GM19438 (cell line): Measurements from ENCODE around the gene CCSER1.
"Not testable (repeated sequence)": the region's sequence is repeated elsewhere in the genome, so short reads cannot be mapped to it uniquely, and the experiment has no call there.

ENCODE experiments used
- ATAC-seq: cut with Tn5 transposase; IDR thresholded peaks from one replicate; pipeline ENCODE4 v1.9.1; 2021; ENCODE audit warnings: low read depth; ENCODE audit not compliant: unreplicated experiment

Gene CCSER1

DNA sequence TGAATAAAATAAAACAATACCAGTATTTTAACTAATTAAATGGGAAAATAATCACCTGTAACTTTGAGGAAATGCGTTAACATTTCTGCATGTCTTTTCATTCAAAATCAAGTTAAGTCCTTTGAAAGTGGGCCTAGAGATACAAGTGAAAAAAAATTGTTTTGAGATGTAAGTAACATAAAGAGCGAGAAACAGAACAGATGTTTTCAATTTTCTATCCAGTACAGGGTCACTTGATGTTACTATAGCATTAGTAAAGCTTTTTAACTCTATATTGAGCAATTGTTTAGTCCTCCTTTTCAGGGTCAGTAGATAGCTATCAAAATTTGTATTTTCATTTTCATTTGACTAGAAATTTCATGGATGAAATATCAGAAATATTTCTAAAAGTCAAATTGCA, 761.4 kb downstream of the CCSER1 start:
- ATAC-seq, result no peak

DNA sequence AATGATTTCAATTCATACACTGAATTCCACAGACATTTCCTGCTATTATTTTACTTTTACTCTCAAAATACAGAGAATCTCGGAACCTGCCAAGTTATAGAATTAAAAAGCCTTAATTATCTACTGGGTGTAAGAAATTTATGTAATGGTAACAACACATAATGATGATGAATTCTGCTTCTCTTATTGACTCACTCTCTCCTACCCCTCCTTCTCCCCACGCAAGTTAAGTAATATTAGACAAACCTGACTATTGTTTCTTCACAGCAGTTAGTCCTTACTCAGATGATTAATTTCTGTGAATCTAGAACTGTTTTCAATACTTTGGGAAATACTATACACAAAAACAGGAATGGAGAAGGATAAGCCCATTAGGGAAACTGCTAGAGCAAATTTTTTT, 762.0 kb downstream of the CCSER1 start:
- no peak for ATAC-seq

DNA sequence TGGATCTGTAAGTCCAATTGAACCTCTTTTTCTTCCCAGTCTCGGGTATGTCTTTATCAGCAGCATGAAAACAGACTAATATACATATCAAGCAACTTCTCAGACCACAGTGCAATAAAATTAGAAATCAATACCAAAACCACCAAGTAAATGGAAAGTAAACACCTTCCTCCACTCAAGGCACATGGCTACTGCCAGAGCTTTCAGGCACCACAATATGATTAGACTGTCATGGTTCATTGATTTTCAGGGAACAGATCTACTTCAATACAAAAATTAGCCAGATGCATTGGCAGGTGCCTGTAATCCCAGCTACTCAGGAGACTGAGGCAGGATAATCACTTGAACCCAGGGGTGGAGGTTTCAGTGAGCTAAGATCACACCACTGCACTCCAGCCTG, 776.2 kb downstream of the CCSER1 start:
- not testable (repeated sequence) for ATAC-seq

DNA sequence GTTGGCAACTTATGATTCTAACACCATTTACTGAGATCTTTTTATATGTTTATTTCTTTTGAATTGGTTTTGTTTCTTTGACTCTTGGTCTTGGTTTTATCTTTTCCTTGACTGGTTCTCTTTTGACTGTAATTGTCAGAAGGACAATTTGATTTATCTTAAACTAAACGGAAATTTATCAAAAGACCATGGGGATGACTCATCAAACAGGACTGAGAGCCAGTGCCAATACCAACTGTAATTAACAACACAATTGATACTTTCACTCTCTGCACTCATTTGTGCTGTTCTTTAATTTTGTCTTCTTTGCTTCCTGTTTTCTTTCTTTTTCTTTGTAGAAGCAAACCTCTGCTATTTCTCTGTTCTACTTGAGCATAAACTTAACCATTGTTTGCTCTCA, 776.8 kb downstream of the CCSER1 start:
- ATAC-seq, result no peak

DNA sequence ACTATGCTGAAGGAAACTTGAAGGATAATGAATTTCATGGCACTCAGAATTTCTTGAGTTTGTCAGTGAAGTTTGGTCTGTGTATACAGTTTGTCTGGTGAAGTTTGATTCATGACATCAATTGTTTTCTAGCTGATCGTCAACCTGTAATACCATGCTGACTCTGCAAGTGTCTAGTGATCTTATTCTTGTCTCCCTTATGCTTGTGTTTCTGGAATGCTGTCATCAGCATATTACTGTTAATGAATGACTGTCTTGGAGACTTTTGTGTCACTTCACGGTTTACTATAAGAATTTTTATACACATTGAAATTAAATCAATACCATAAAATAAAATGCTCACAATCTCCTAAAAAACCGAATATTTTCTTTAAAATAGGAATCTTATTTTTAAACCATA, 779.0 kb downstream of the CCSER1 start:
- no peak for ATAC-seq

DNA sequence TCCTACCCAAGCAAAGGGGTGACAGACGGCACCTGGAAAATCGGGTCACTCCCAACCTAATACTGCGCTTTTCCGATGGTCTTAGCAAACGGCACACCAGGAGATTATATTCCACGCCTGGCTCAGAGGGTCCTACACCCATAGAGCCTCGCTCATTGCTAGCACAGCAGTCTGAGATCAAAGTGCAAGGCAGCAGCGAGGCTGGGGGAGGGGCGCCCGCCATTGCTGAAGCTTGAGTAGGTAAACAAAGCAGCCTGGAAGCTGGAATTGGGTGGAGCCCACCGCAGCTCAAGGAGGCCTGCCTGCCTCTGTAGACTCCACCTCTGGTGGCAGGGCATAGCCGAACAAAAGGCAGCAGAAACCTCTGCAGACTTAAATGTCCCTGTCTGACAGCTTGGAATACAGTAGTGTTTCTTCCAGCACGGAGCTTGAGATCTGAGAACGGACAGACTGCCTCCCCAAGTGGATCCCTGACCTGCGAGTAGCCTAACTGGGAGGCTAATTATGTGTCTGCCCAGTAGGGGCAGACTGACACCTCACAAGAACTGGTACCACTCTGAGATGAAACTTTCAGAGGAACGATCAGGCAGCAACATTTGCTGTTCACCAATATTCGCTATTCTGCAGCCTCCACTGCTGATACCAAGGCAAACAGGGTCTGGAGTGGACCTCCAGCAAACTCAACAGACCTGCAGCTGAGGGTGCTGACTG, 784.7 kb downstream of the CCSER1 start:
- not testable (repeated sequence) for ATAC-seq

DNA sequence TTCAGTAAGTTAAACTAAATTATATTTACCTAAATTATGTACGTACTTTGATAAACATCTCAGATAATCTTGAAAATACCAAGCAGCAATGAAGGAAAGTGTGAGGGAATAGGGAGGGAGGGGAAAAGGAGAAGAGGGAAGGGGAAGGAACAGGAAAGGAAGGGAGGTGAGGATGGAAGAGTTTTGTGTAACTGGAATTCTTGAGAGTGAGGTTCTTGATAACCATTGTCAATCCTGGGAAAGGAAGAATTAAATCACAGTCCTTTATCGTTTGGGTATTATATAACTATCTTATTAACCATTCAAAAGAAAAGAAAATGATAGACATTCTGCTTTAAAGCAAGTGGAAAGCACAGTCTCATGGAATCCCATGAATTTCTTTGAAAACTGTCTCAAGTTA, 795.0 kb downstream of the CCSER1 start:
- no peak for ATAC-seq

DNA sequence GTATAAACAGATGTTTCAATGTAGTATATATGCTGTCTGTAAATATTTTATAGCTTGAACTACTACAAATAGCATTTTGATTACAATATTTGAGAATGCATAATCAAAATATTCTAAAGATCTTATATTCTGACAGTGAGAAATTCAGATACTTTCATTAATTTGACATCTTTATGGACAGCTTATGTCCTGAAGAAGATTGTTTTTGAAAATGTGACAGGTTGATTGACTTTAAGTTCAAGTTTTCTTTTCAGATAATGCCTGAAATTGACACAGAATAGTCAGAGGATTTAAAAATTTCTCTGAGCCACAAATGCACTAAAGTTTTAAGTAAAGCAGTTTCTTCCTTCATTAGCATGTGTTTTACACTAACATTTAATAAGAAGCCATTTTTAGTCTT, 799.8 kb downstream of the CCSER1 start:
- no peak for ATAC-seq

DNA sequence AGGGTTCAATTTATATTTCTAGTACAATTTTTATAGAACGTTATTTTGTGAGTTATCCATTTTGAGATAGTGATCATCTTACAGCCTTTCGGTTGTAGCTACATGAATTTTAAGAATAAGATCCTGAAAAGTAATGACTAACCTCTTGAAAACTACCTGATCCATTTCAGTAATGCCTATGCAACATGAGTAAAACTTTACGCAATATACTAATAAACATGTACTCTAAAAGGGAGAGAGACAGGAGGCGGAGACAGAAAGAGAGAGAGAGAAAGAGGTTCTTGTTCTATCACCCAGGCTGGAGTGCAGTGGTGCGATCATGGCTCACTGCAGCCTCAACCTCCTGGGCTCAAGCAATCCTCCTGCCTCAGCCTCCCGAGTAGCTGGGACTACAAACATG, 816.1 kb downstream of the CCSER1 start:
- ATAC-seq, result no peak

DNA sequence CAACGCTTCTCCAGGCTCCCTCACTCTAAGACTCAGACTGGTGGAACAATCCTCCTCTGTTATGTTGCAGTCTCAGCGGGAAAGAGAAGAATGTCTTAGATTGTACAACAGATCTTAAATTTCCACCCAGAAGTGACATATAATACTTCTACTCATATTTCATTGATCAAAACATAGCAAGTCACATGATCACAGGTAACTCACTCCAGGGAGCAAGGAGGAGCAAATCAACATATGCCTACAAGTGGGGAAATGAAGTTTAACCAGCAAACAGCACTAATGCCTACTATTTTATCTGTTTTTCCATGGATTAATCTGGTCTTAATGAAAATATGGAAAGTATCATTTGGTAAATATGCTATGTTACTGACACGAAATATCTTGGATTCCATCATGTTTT, 819.8 kb downstream of the CCSER1 start:
- no peak for ATAC-seq

DNA sequence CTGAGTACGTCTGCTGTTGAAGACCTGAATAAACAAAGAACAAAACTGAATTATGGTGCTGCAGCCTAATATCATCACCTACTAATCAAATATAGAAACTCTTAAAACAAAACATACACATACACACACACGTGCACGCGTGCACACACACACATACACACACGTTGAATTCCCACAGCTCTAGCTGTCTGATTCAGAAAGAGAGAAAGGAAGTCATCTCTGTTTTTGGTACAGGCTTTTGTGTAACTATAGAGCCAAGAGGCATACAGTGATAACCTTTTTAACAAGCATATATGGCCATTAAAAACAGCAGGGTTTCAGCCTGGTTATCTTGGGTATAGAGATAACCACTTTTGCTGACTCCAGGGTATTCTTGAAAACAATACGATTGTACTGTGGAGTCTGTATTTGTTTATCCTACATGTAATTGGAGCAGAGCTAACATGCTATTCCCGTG, 823.2 kb downstream of the CCSER1 start:
- ATAC-seq, result no peak

DNA sequence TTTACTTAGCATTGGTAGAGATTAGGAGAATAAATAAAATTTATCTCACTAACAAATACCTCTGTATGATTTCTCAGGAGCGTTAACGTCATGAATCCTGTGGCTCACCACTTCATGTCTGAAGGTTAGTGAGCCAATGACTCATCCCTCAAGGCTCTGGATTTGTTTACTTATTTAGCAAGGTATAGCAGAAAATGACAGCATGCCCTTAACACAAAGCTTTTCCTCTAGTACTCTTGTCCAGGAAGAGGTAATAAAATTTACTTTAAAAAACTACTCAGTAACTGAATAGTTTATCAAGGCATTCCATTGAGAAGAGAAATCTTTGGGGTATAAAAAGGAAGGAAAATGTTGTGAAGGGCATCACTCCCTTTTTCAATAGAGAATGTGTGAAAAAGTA, 823.8 kb downstream of the CCSER1 start:
- no peak for ATAC-seq

DNA sequence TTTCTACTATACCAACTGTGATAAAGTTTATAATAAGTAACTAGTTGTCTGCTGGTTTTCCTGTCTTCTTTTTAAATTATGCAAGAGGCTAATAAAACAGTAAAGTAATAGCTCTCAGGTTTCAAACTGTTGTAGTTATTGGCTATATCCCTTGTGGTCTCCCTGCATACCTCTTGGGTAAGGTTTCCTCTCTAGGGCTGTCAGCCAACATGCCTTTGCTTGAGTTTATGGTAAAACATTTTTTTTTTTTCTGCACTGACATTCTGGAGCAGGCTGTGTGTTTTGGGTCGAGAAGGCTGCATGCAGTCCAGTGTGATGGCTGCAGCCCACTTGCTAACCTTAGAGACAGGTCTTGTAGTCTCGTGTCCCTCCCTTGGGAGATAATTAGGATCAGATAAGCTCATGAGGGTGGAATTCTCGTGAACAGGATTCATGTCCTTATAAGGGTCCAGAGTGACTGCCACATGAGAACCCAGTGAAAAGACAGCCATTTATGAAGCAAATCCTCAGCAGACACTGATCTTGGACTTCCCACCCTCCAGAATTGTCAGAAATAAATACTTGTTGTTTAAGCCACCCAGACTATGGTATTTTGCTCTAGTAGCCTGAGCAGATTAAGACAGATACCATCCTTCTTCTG, 831.2 kb downstream of the CCSER1 start:
- no peak for ATAC-seq

DNA sequence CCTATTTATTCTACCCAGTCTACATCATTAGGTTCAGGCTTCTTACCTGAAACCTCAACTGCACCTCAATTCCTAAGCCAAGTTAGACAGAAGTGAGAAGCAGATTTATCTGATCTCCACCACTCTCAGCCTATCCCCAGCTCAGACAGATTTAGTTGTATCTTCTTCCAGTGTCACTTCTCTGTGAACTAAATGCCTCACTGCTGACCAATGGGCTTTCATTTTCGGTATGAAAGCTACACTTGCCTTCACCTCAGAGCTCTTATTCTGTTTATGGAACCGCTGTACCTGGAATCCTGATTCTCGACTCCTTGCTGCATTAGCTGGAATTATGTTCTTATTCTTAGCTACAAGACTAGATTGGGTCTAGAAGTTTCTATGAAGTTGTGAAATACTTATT, 833.2 kb downstream of the CCSER1 start:
- no peak for ATAC-seq

DNA sequence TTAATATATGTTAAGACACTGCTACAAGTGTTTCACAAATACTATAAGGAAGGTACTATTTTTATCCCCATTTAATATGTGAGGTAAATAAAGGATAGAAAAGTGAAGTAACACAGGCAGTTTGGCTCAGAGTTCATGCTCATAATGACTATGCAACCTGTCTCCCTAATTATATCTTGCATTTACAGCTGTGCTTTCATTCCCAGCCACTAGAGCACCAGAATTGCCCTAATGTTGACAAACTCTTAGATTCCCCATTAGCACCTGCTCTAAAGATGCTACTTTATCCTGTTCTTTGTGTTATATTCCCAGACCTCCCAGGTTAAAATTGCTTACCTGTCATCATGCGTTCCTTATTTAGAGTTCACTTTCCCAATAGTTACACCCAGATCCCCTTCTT, 833.6 kb downstream of the CCSER1 start:
- ATAC-seq, result no peak

DNA sequence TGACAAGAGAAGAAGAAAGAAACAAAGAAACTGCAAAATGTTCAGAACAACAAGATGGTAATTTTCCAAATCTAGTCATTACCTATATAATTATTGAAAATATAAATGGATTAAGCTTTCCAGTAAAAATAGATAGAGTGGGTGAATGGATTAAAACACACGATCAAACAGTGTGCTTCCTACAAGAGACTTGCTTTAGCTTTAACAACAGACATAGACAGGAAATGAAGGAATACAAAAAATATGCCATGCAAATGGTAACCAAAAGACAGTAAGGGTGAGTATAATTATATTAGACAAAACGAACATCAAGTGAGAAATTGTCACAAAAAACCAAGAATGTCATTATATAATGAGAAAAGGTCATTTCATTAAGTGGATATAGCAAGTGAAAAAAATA, 842.8 kb downstream of the CCSER1 start:
- ATAC-seq, result no peak

DNA sequence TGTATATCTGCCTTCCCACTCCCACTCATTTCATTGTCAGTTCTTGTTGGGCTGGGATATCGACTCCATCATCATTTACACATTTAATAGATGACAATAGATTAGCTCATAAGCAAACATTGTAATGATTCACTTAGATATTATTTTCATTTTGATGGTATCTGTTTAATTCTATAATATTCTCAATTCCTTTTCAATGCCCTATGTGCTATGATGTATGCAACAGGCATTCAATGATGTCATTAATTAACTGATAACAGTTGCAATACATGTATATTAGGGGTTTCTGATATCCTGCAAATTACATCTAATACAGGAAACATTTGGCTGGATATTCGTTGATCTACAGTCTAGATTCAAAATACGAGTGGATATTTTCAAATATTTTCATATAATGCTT, 850.5 kb downstream of the CCSER1 start:
- no peak for ATAC-seq

DNA sequence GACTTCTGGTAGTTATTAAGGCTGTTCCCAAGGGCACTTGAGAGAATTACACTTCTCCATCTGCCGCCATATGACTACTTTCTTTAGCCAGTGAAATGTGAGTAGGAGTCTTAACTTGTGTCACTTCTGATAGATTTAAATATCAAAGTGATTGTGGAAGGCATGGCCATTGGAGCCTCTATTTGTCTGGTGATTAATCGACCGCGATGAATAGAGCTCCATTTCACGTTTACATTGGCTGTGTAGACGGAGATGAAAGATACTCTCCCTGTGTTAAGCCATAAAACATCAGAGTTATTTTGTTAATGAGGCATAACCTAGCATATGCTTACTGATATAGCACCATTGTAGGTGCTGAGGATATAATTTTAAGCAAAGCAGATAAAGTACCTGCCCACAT, 852.4 kb downstream of the CCSER1 start:
- no peak for ATAC-seq

DNA sequence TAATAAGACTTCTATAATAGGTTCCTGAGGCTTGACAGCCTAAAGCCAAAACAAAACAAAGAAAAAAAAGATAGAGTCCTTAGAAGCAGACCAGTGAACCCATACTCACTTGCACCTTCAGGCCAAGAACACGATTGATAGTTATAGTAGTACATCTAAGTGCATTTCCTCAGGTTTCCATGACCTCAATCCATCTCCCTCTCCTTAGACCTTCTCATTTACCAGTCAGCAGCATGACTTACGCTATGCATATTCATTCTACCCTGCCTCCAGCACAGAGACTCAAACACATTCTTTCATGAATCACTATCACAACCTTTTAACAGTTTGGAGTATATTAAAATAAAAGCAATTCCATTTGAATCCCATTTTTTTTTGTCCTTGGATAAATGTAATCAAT, 855.6 kb downstream of the CCSER1 start:
- ATAC-seq, result no peak

DNA sequence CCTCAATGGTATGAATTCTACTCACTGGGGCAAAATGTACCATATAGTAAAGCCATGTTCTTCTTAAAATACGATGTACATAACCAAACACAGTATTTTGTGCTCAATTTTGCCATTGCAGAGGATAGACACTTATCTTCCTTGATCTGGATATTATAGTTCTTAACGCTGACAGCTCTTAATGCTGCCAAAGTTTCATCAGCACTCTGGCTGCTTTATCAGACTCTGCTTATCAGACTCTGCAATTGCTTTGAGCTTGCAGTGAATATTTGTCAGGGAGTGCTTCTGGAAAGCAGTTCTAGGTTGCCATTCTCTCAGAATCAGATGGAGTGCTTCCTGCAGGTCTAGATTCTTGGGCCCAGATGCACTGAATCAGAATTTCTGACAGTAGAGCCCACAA, 863.1 kb downstream of the CCSER1 start:
- no peak for ATAC-seq

DNA sequence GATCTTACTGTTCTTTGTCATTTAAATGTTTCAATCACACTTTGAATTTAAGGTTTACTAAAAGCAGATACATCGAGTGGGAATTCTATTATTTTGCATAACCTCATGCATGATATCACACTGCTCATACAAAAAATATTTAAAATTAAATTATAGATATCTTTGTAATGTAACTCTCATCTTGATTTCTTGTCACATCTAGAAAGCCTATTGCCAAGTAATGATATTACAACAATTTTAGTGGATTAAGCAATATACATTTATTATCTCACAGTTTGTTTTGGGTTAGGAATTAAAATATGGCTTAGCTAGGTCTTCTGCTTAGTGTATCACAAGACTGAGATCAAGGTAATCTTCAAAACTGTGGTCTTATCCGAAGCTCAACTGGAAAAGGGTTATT, 865.0 kb downstream of the CCSER1 start:
- no peak for ATAC-seq

DNA sequence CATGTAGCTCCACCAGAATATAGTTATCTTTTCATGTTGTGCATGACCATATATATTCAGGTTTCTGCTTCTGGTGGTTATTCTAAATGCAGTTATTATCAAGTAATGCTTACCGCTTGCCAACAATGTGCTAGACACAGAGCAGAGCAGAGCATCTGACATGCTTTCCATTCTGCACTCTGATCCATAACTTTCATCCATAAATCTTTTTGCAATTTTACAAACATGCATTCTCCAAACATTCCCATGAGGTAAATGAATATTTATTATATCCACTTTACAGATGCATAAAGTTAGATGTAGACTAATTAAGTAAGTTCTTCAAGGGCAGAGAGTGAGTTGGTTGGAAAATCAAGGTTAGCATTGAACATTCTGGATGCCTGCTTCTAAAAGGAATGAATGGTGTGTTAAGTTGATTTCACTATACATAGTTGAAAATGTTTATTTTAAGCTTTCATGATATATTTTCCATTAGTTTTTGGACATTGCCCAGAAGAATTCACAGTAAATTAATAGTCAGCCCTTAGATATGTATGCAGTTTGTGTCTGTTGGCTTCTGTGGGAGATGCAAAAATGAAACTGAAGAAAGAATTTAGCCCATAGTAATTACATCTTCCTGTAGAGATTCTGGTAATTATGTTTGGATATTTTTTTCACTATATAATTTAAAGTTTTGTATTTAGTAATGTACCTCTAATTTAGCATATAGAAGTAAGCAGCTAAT, 867.8 kb downstream of the CCSER1 start:
- ATAC-seq, result no peak
